Activated T-cell treated with anti-CD3 and anti-CD28 coated beads for 4 hours (primary cell): ENCODE data around the gene TESK2.
"Not testable (repeated sequence)": the region's sequence is repeated elsewhere in the genome, so short reads cannot be mapped to it uniquely, and the experiment has no call there.

Experiments used
- DNase-seq: peaks from one replicate; pipeline ENCODE4 v3.0.0-alpha.2; 2020

The TESK2 gene

GRCh38 chr1:45490626-45491486, at the start of gene TESK2:
TSS of gene TESK2 (minus strand) at chr1:45491163. CDS start at chr1:45457785, 33,378 bp downstream.
- peak; percentile 95 for DNase-seq

GRCh38 chr1:45536886-45537285, 45.9 kb upstream of the TESK2 start:
- no peak for DNase-seq

GRCh38 chr1:45535988-45536766, 45.2 kb upstream of the TESK2 start:
- DNase-seq = no peak

- DNase-seq = no peak
Observed at GRCh38 chr1:45531873-45532272, 40.9 kb upstream of the TESK2 start.

- no peak for DNase-seq
Observed at GRCh38 chr1:45530632-45531135, 39.7 kb upstream of the TESK2 start.

- no peak for DNase-seq
Observed at GRCh38 chr1:45526135-45526644, 35.2 kb upstream of the TESK2 start.

GRCh38 chr1:45523975-45524374, 33.0 kb upstream of the TESK2 start:
- DNase-seq = not testable (repeated sequence)

- DNase-seq = not testable (repeated sequence)
Observed at GRCh38 chr1:45523516-45523915, 32.6 kb upstream of the TESK2 start.

- DNase-seq = no peak
Observed at GRCh38 chr1:45522324-45523104, 31.6 kb upstream of the TESK2 start.

- peak; percentile 98 for DNase-seq
Observed at GRCh38 chr1:45521413-45522323, 30.7 kb upstream of the TESK2 start, which contains the start of gene PRDX1. TSS of gene PRDX1 (minus strand) at chr1:45521884. CDS start at chr1:45519043, 2,841 bp downstream.

- DNase-seq = not testable (repeated sequence)
Observed at GRCh38 chr1:45519774-45520173, 28.8 kb upstream of the TESK2 start.

- no peak for DNase-seq
Observed at GRCh38 chr1:45518910-45519309, 27.9 kb upstream of the TESK2 start.

GRCh38 chr1:45518366-45518765, 27.4 kb upstream of the TESK2 start:
- not testable (repeated sequence) for DNase-seq

- DNase-seq = no peak
Observed at GRCh38 chr1:45516465-45516864, 25.5 kb upstream of the TESK2 start.

- DNase-seq = no peak
Observed at GRCh38 chr1:45516036-45516435, 25.1 kb upstream of the TESK2 start.

GRCh38 chr1:45513532-45514260, 22.7 kb upstream of the TESK2 start:
- DNase-seq = not testable (repeated sequence)

GRCh38 chr1:45512641-45513054, 21.7 kb upstream of the TESK2 start:
- DNase-seq = peak; percentile 55

- no peak for DNase-seq
Observed at GRCh38 chr1:45510972-45511527, 20.1 kb upstream of the TESK2 start.

- no peak for DNase-seq
Observed at GRCh38 chr1:45510036-45510971, 19.3 kb upstream of the TESK2 start.
